PC-3 (cell line): ENCODE results near the gene MYH9.

Experiments
- CTCF ChIP-seq: fragments of 300-600 bp; sonication (generic); conservative IDR thresholded peaks from 2 replicates; pipeline ENCODE4 v1.5.1; 2017; ENCODE audit warnings: antibody characterized with exemption, low read depth, mild to moderate bottlenecking, low read length
- EZH2phosphoT487 ChIP-seq: fragments of 300-600 bp; sonication (generic); IDR thresholded peaks from 2 replicates; pipeline ENCODE4 v1.6.1; 2018; ENCODE audit warnings: mild to moderate bottlenecking, antibody characterized with exemption, low read length, borderline replicate concordance

- no peak for TF ChIP-seq CTCF
- no peak for TF ChIP-seq EZH2phosphoT487
Observed at GRCh38 chr22:36404446-36404845, 16.7 kb upstream of the MYH9 start.
